GM21528 (cell line): ENCODE data around the gene ZNF892.
"Not testable (repeated sequence)": the region's sequence is repeated elsewhere in the genome, so short reads cannot be mapped to it uniquely, and the experiment has no call there.

Experiments
- ATAC-seq: cut with Tn5 transposase; IDR thresholded peaks from one replicate; pipeline ENCODE4 v1.9.1; 2021; ENCODE audit warnings: mild to moderate bottlenecking, moderate library complexity; ENCODE audit not compliant: unreplicated experiment, low FRiP score

ZNF892 gene

GRCh38 chr2:95220449-95220848 lies 13.1 kb downstream of the ZNF892 start:
- no peak for ATAC-seq

- no peak for ATAC-seq
Measured at GRCh38 chr2:95225658-95226057, 18.3 kb downstream of the ZNF892 start.

- ATAC-seq, result no peak
Measured at GRCh38 chr2:95231723-95232122, 24.4 kb downstream of the ZNF892 start.

- no peak for ATAC-seq
Measured at GRCh38 chr2:95232232-95232631, 24.9 kb downstream of the ZNF892 start.

- no peak for ATAC-seq
Measured at GRCh38 chr2:95234286-95234785, 27.0 kb downstream of the ZNF892 start.

- ATAC-seq, result no peak
Measured at GRCh38 chr2:95234816-95235215, 27.5 kb downstream of the ZNF892 start.

- ATAC-seq, result no peak
Measured at GRCh38 chr2:95238131-95238530, 30.8 kb downstream of the ZNF892 start.

- no peak for ATAC-seq
Measured at GRCh38 chr2:95240091-95240490, 32.8 kb downstream of the ZNF892 start.

GRCh38 chr2:95240556-95240955 lies 33.2 kb downstream of the ZNF892 start:
- ATAC-seq, result no peak

- not testable (repeated sequence) for ATAC-seq
Measured at GRCh38 chr2:95242084-95242483, 34.8 kb downstream of the ZNF892 start.
